GM19240 (cell line): Measurements from ENCODE around the gene RSPRY1.
"Not testable (repeated sequence)": the region's sequence is repeated elsewhere in the genome, so short reads cannot be mapped to it uniquely, and the experiment has no call there.

Source experiments
- DNase-seq: peaks from one replicate; pipeline ENCODE4 v3.0.0; 2011; ENCODE audit warnings: low spot score; ENCODE audit not compliant: insufficient read length

The RSPRY1 gene

GRCh38 chr16:57253466-57253865 is 67.3 kb downstream of the RSPRY1 start:
- DNase-seq: no peak

DNA sequence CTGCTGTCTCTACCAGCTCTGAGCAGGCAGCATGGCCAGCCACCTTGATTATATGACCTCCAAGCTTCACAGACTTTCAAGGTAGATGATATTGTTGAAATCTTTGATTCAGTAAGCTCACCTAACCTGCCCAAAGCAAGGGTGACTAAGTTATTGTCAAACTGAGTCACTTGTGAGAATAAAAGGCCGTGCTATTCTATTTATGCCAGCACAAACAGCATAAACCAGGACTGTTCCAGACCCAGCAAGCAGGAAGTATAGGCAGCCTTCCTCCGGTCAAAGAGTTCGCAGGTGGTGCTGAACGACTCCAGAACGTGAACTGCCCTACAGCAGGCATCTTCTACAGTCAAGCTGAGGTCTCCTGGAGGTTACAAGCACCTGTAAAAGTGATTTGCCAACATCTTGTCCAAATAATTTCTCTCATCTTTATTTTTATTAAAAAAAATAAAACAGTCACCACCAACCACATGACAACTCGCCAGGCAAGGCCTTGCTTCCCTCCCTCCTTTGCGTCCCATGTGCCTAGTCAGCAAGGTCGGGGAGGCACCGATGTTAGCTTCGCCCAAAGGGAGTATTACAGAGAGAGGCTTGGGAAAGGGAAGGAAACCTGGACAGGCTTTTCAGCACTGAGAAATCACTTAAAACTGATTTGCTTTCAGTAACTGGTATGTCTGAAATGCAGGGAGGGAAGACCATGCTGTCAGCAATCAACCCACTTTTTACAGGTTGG is 69.7 kb downstream of the RSPRY1 start:
- no peak for DNase-seq

GRCh38 chr16:57256601-57257395 is 70.7 kb downstream of the RSPRY1 start:
- DNase-seq: no peak

DNA sequence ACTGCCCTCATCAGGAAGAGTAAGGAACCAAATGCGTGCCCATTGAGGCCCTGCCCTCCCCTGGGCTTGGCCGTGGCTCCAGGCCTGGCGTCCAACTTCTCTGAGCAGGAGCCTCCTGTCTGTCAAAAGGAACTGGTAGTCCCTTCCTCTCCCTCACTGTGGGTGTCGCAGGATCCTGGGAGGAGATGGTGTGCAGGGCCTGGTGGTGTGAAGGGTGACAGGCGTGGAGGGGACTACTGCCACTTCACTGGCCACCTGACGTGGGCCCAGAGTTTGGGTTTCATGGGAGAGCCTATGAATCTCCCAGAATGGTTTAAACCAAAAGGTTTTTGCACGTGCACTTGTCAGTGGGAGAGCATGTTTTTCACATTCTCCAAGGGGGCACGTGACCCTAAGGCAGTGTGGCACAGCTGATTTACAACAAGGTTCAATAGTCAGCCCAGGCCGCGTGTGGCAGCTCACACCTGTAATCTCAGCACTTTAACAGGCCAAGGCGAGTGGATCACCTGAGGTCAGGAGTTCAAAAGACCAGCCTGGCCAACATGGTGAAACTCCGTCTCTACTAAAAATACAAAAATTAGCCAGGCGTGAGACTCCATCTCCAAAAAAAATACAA is 71.4 kb downstream of the RSPRY1 start:
- no peak for DNase-seq

- DNase-seq: no peak
These were observed 72.2 kb downstream of the RSPRY1 start for GRCh38 chr16:57258226-57258909.

- DNase-seq: no peak
These were observed 72.9 kb downstream of the RSPRY1 start for GRCh38 chr16:57258910-57259475.

- DNase-seq: no peak
These were observed 74.3 kb downstream of the RSPRY1 start for GRCh38 chr16:57260294-57260929.

- DNase-seq: no peak
These were observed 75.7 kb downstream of the RSPRY1 start for GRCh38 chr16:57261806-57262205.

DNA sequence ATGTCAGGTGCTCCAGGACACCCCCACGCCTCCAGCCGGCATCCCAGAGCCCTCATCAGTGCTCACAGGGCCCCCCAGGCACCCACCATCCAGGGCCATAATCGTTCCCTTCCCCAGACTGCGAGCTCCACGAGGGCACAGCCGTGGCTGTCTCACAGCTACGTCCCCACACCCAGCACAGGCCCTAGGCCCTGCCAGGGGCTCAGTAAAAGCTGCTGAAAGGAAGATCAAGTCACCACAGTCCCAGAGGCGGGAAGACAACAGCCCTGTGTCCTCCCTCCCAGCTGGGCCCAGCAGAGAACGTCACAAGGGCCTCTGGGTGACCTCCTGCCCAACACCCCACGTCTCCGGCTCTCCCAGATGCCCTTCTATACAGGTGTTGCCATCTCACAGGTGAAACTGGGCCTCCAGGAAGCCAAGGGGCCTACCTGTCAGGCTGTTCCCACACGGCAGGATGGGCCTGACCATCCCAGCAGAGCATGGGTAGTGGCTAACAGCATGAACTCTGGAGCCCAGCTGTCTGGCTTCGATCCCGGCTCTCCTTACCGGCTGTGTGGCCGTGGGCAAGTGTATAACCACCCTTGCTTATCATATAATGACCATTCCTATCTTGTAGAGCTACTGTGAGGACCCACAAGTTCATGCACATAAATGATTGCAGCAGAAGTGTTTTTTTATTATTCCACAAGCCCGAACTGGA is 76.9 kb downstream of the RSPRY1 start:
- DNase-seq: no peak

- no peak for DNase-seq
These were observed 77.6 kb downstream of the RSPRY1 start for GRCh38 chr16:57263541-57264351.

DNA sequence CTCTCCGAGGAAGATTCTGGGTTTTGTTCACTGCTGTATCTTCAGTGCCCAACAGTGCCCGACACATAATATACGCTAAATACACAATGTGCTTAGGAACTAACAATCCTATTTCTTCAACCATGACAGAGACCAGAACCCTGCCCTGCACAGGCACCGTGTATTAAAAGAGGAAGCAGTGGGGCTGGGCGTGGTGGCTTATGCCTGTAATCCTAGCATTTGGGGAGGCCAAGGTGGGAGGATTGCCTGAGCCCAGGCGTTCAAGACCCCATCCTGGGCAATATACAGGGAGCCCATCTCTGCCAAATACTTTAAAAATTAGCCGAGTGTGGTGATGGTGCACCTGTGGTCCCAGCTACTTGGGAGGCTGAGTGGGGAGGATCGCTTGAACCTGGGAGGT is 78.3 kb downstream of the RSPRY1 start:
- no peak for DNase-seq

DNA sequence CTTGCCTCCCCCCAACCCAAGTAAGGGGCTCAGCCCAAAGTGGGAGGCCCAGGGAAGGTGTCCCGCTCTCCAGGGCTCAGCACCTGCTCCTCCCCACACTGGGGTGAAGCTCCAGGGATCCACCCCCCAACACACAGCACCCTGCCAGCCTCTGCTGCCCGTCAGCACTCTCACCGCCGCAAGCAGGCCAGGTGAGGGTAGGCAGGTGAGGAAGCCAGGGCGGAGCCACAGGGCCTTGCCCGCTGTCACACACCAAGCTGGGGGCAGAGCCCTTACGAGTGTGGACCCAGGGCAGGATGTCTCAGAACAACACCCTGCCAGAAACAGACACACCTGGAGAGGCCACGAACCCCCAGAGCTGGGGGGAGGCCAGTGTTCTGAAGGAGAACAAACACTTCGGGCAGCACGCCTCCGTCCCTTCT is 78.8 kb downstream of the RSPRY1 start:
- no peak for DNase-seq

- no peak for DNase-seq
These were observed 79.9 kb downstream of the RSPRY1 start for GRCh38 chr16:57265850-57266530.

DNA sequence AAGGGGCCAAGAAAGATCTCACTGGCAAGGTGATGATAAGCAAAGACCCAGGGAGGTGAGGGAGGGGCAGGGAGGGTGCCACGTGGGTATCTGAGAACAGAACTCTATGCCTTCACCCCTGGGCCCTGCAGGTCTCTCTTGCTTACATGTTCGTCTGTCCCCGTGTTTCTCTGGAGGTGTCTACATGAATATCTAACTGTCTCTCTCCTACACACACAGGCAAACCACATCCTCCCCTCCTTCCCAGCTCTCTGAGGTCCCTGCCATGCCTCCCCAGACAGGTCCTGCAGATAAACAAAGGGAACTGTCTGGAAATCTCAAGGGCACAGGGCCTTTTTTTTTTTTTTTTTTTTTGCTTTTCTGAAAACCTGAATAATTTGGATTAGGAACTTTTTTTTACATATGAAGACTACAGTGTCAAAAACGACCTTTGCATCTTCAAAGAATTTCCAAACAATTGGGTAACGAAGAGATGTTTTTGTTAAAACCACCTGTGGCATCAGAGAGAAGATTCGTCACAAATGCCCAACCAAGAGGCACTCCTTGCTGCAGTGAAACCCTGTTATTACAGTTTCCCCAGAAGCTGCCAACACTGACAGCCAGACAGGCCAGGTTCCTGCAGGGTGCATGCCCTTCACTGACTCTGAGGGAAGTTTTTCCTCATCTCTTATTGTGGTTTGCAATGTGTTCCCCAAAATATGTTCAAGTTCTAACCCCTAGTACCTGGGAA is 80.6 kb downstream of the RSPRY1 start:
- DNase-seq: no peak

- not testable (repeated sequence) for DNase-seq
These were observed 81.2 kb downstream of the RSPRY1 start for GRCh38 chr16:57267343-57267742.

DNA sequence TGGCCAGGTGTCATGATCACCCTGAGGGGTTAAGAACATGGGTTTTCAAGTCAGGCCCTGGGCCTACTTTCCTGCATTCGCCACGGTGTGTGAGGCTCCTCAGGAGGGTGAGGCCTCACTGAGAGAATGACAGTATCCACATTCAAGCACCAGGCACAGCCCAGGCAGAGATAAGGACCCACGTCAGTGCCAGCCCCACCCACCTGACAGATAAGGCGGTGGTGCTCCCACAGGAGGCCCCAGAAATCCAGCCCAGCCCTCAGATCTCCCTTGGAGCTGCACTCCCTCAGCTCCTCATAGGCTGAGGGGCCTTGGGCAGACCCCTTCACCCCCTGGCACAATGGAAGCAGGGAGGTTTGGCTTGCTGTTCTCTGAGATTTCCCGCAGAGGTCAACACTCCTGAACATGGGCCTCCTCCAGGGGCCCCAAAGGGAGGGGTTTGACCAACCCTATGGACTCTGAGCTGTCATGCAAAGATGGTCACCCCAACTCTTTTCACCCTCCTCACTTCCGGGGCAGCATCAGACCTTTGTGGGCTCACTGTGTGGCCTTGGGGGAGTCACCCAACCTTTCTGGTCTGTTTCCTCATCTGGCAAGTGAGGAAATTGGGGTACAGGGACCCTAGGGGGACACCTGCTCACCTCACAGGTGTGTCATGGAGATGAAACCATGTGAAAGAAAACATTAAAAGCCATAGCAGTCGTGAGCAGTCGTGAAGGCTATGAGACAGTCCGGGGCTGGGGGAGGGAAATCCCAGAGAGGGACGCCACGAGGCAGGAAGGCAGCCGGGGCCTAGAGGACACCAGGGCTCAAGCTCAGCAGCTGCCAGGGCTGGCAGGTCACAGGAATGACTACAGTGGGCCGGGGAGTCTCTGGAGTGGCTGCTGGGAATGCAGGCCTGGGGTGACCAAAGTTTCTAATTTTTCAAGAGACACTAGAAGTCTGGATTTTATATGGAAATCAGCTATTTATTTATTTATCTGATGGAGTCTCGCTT is 83.0 kb downstream of the RSPRY1 start:
- no peak for DNase-seq
